Measurements from ENCODE around the gene GYS2. TPM values are rescaled to one million over a fixed set of nuclear protein-coding genes. Genes with fewer than 3 reads are reported as not detected.
"Not testable (repeated sequence)": the region's sequence is repeated elsewhere in the genome, so short reads cannot be mapped to it uniquely, and the experiment has no call there.

Gene GYS2
- total and polyA plus RNA-seq, 3 donors from 2014 or later = not detected

DNA sequence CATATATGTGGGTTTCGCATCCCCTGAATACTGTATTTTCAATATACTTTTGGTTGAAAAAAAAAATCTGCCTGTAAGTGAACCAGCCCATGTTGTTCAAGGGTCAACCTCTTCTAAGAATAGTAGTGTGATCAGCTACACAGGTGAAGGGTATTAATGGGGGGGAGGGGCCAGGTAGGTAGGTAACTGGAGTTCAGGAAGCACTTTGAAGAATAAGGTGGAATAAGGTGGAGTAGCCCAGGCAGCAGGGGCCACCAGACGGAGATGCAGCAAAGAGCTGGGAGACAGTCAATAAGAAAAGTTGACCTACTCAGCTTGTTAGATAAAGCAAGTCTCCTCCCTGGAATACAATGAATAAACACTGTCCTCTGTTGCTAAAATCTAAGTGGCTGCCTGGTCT lies 43.7 kb upstream of the GYS2 start:
- 97% methylated on average over 2 of the region's 2 CpGs for WGBS, 2 donors
- intact Hi-C loops (cut with DNase I; ENCODE audit: low total_unique reads) = no loop called here
- no peak overlapping the region for H3K27ac ChIP-seq
- no peaks in the 10 kb centered on the region for H3K27me3 ChIP-seq
- no peak overlapping the region for H3K4me3 ChIP-seq
- TF ChIP-seq, protein P1, sequence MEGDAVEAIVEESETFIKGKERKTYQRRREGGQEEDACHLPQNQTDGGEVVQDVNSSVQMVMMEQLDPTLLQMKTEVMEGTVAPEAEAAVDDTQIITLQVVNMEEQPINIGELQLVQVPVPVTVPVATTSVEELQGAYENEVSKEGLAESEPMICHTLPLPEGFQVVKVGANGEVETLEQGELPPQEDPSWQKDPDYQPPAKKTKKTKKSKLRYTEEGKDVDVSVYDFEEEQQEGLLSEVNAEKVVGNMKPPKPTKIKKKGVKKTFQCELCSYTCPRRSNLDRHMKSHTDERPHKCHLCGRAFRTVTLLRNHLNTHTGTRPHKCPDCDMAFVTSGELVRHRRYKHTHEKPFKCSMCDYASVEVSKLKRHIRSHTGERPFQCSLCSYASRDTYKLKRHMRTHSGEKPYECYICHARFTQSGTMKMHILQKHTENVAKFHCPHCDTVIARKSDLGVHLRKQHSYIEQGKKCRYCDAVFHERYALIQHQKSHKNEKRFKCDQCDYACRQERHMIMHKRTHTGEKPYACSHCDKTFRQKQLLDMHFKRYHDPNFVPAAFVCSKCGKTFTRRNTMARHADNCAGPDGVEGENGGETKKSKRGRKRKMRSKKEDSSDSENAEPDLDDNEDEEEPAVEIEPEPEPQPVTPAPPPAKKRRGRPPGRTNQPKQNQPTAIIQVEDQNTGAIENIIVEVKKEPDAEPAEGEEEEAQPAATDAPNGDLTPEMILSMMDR (IDR thresholded peaks at IDR 0.05) = no peak
- no peak for TF ChIP-seq POLR2A (IDR thresholded peaks at IDR 0.05)
- no peaks in the 10 kb centered on the region for H3K9me3 ChIP-seq
- no peaks in the 10 kb centered on the region for H3K4me1 ChIP-seq
- no peak for DNase-seq
- no peaks in the 10 kb centered on the region for H3K36me3 ChIP-seq (ENCODE audit: low read depth, missing control alignments)

GRCh38 chr12:21647179-21647578 lies 42.5 kb upstream of the GYS2 start:
- Histone ChIP-seq H3K9me3 (no peaks in the 10 kb centered on the region), H3K27ac (no peak overlapping the region), H3K4me3 (no peak overlapping the region), H3K4me1 (no peaks in the 10 kb centered on the region), H3K27me3 (no peaks in the 10 kb centered on the region), H3K36me3 (ENCODE audit: low read depth, missing control alignments) (no peaks in the 10 kb centered on the region)
- DNase-seq = no peak
- intact Hi-C loops (cut with DNase I; ENCODE audit: low total_unique reads) = no loop called here
- TF ChIP-seq, protein P1 (IDR thresholded peaks at IDR 0.05) = no peak
- no peak for TF ChIP-seq POLR2A (IDR thresholded peaks at IDR 0.05)

- H3K4me3 ChIP-seq; H3K4me1 ChIP-seq; H3K27me3 ChIP-seq; intact Hi-C loops (cut with DNase I; ENCODE audit: low total_unique reads); H3K36me3 ChIP-seq (ENCODE audit: low read depth, missing control alignments); H3K27ac ChIP-seq; DNase-seq; H3K9me3 ChIP-seq: not testable (repeated sequence)
- 71 to 76% methylated on average over 7 of the region's 7 CpGs for WGBS, 2 donors
Observed at GRCh38 chr12:21645041-21645500, 40.4 kb upstream of the GYS2 start.

DNA sequence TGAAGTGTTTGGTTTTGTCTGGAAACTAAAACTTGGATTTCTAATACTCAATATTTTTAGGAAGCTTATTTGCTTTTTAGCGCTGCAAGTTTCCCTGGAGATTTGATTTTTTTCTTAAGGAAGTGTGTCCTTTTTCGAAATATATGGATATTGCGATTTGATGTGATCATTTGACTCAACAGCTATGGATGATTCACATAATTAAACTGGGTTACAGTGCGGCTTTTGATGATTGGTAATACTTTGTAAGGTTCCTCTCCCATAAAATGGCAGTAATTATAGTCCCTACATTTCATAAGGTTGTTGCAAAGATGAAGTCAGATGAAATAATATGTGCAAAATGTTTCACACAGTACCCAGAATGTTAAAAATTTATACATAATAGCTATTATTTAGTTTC lies 39.9 kb upstream of the GYS2 start:
- 92 to 96% methylated on average over 4 of the region's 4 CpGs for WGBS, 2 donors
- no peaks in the 10 kb centered on the region for H3K36me3 ChIP-seq (ENCODE audit: low read depth, missing control alignments)
- H3K27me3 ChIP-seq = no peaks in the 10 kb centered on the region
- no peak for DNase-seq
- no peak overlapping the region for H3K4me3 ChIP-seq
- intact Hi-C loops (cut with DNase I; ENCODE audit: low total_unique reads) = no loop called here
- no peaks in the 10 kb centered on the region for H3K4me1 ChIP-seq
- no peaks in the 10 kb centered on the region for H3K9me3 ChIP-seq
- TF ChIP-seq POLR2A (IDR thresholded peaks at IDR 0.05) = no peak
- TF ChIP-seq, protein P1 (IDR thresholded peaks at IDR 0.05) = no peak
- no peak overlapping the region for H3K27ac ChIP-seq

GRCh38 chr12:21643758-21644157 lies 39.1 kb upstream of the GYS2 start:
- TF ChIP-seq, protein P1 (IDR thresholded peaks at IDR 0.05) = no peak
- TF ChIP-seq POLR2A (IDR thresholded peaks at IDR 0.05) = no peak
- Histone ChIP-seq H3K36me3 (ENCODE audit: low read depth, missing control alignments) (no peaks in the 10 kb centered on the region), H3K27me3 (no peaks in the 10 kb centered on the region), H3K4me1 (no peaks in the 10 kb centered on the region), H3K4me3 (no peak overlapping the region), H3K27ac (no peak overlapping the region), H3K9me3 (no peaks in the 10 kb centered on the region)
- intact Hi-C loops (cut with DNase I; ENCODE audit: low total_unique reads) = no loop called here
- 80 to 90% methylated on average over 3 of the region's 3 CpGs for WGBS, 2 donors
- no peak for DNase-seq
